PC-3 (cell line): Measurements from ENCODE around the gene TNIP1. TPM values are rescaled to one million over a fixed set of nuclear protein-coding genes. Genes with fewer than 3 reads are reported as not detected.
A peak's percentile ranks its signal among the peaks of the same experiment; 100 is the strongest.

Experiments
- ATAC-seq: fragments of 200-7000 bp; cut with Tn5 transposase; 2 replicates; pipeline ENCODE4 v1.9.1; 2020; ENCODE audit warnings: mild to moderate bottlenecking, moderate library complexity
- BruUV-seq: library from RNA; stranded (reverse); fragments of 400-500 nt; replicated peaks from 2 replicates; lab custom pipeline; 2021; lab: Mats Ljungman, UMichigan
- CTCF ChIA-PET: fragments of 300-600 bp; sonication (Branson Sonifier 250); formaldehyde crosslinking; loops from one replicate; lab custom pipeline; 2022; ENCODE audit warnings: antibody characterized with exemption; lab: Charles Lee
- POLR2A ChIA-PET: fragments of 300-600 bp; sonication (Branson Sonifier 250); formaldehyde crosslinking; loops from one replicate; lab custom pipeline; 2022; ENCODE audit warnings: antibody characterized with exemption; ENCODE audit not compliant: unreplicated experiment; lab: Charles Lee
- DNase-seq: peaks from one replicate; pipeline ENCODE4 v3.0.0-alpha.2; 2015
- H2AFZ ChIP-seq: fragments of 300-600 bp; sonication (generic); 2 replicates; pipeline ENCODE4 v1.6.0; 2016; ENCODE audit warnings: antibody characterized with exemption, low read length
- H3F3A ChIP-seq: fragments of 300-600 bp; sonication (generic); one replicate; pipeline ENCODE4 v1.6.0; 2017; ENCODE audit warnings: antibody characterized with exemption, low read length, control low read depth, mild to moderate bottlenecking; ENCODE audit not compliant: unreplicated experiment
- H3K27ac ChIP-seq: fragments of 300-600 bp; sonication (generic); 2 replicates; pipeline ENCODE4 v1.5.1; 2016; ENCODE audit warnings: mild to moderate bottlenecking, low read length
- H3K27me3 ChIP-seq: fragments of 300-600 bp; sonication (generic); 2 replicates; pipeline ENCODE4 v1.6.1; 2016; ENCODE audit warnings: low read length, mixed read lengths
- H3K36me3 ChIP-seq: fragments of 300-600 bp; sonication (generic); 2 replicates; pipeline ENCODE4 v1.6.1; 2016; ENCODE audit warnings: low read depth, mixed run types, low read length, mixed read lengths
- H3K4me1 ChIP-seq: fragments of 300-600 bp; sonication (generic); 2 replicates; pipeline ENCODE4 v1.5.1; 2016; ENCODE audit warnings: low read length; ENCODE audit not compliant: insufficient read depth
- H3K4me2 ChIP-seq: fragments of 300-600 bp; sonication (generic); 2 replicates; pipeline ENCODE4 v1.6.0; 2016; ENCODE audit warnings: low read length
- H3K4me3 ChIP-seq: fragments of 300-600 bp; sonication (generic); 2 replicates; pipeline ENCODE4 v1.5.1; 2016; ENCODE audit warnings: mild to moderate bottlenecking, low read length, mixed read lengths
- H3K79me2 ChIP-seq: fragments of 300-600 bp; sonication (generic); 2 replicates; pipeline ENCODE4 v1.6.1; 2017; ENCODE audit warnings: low read length, mixed read lengths
- H3K9ac ChIP-seq: fragments of 300-600 bp; sonication (generic); 2 replicates; pipeline ENCODE4 v1.6.0; 2016; ENCODE audit warnings: mild to moderate bottlenecking, low read length
- H3K9me2 ChIP-seq: fragments of 300-600 bp; sonication (generic); replicated peaks from 2 replicates; pipeline ENCODE4 v1.6.1; 2016; ENCODE audit warnings: mixed run types, low read length, mixed read lengths
- H3K9me3 ChIP-seq: fragments of 300-600 bp; sonication (generic); 2 replicates; pipeline ENCODE4 v1.6.1; 2016; ENCODE audit warnings: low read length, mixed read lengths
- H4K20me1 ChIP-seq: fragments of 300-600 bp; sonication (generic); 2 replicates; pipeline ENCODE4 v1.6.1; 2016; ENCODE audit warnings: low read length, mixed read lengths
- CTCF ChIP-seq: fragments of 300-600 bp; sonication (generic); conservative IDR thresholded peaks from 2 replicates; pipeline ENCODE4 v1.5.1; 2017; ENCODE audit warnings: antibody characterized with exemption, low read depth, mild to moderate bottlenecking, low read length
- EZH2 ChIP-seq: fragments of 300-600 bp; sonication (generic); IDR thresholded peaks from one replicate; pipeline ENCODE4 v1.6.1; 2017; ENCODE audit warnings: antibody characterized with exemption, mild to moderate bottlenecking, low read length; ENCODE audit not compliant: unreplicated experiment
- EZH2phosphoT487 ChIP-seq: fragments of 300-600 bp; sonication (generic); IDR thresholded peaks from 2 replicates; pipeline ENCODE4 v1.6.1; 2018; ENCODE audit warnings: mild to moderate bottlenecking, antibody characterized with exemption, low read length, borderline replicate concordance
- intact Hi-C: fragments of 100-400 bp; cut with micrococcal nuclease; formaldehyde crosslinking; loops from 2 replicates; pipeline ENCODE4 v1.9.0; 2023
- total RNA-seq: library from RNA; depleted of rRNA; stranded (reverse); fragments of >200 nt; gene quantifications from 2 replicates; pipeline ENCODE4 v1.2.3, GENCODE V29; 2014; rRNA removed

TNIP1 gene
- total RNA-seq, 1 experiment from 2014 or later: 90.0 TPM

GRCh38 chr5:150989695-150990094 lies 91.1 kb downstream of the TNIP1 start:
- Histone ChIP-seq H4K20me1 (no peaks in the 10 kb centered on the region), H3K4me1 (no peaks in the 10 kb centered on the region), H3K27me3 (no peaks in the 10 kb centered on the region), H3K4me3 (no peak overlapping the region), H3K36me3 (no peaks in the 10 kb centered on the region), H3K9me3 (peaks cover 14% of the 10 kb centered on the region; the same call in 1 of the 2 replicates), H3F3A (no peaks in the 10 kb centered on the region), H3K9ac (no peak overlapping the region), H2AFZ (no peak overlapping the region), H3K79me2 (no peaks in the 10 kb centered on the region), H3K27ac (no peak overlapping the region), H3K9me2 (no peaks in the 10 kb centered on the region), H3K4me2 (no peak overlapping the region)
- peak; percentile 52; the same call in 1 of the 2 replicates for TF ChIP-seq CTCF
- no peak for TF ChIP-seq EZH2phosphoT487
- no peak for TF ChIP-seq EZH2
- ChIA-PET POLR2A (no interaction called here), CTCF (interaction anchor here (0.5 kb wide), 1 partner anchor 288 kb away, joined by 3 read pairs; no protein-coding TSS in a partner anchor)
- BruUV-seq: no TSS peak
- intact Hi-C loops: no loop called here
- no peak for ATAC-seq
- DNase-seq: peak; percentile 26

GRCh38 chr5:150987746-150988145 lies 93.1 kb downstream of the TNIP1 start:
- no peaks in the 10 kb centered on the region for H3K4me1 ChIP-seq
- no peaks in the 10 kb centered on the region for H3F3A ChIP-seq
- ChIA-PET POLR2A (no interaction called here), CTCF (no interaction called here)
- H3K36me3 ChIP-seq: no peaks in the 10 kb centered on the region
- no TSS peak for BruUV-seq
- no peak overlapping the region for H3K27ac ChIP-seq
- H3K9me2 ChIP-seq: no peaks in the 10 kb centered on the region
- intact Hi-C loops: no loop called here
- TF ChIP-seq EZH2phosphoT487: no peak
- TF ChIP-seq CTCF: no peak
- TF ChIP-seq EZH2: no peak
- DNase-seq: peak; percentile 48
- H3K9me3 ChIP-seq: peaks cover 30% of the 10 kb centered on the region
- no peak overlapping the region for H3K9ac ChIP-seq
- no peak overlapping the region for H2AFZ ChIP-seq
- H3K4me3 ChIP-seq: no peak overlapping the region
- no peaks in the 10 kb centered on the region for H4K20me1 ChIP-seq
- H3K79me2 ChIP-seq: no peaks in the 10 kb centered on the region
- H3K27me3 ChIP-seq: no peaks in the 10 kb centered on the region
- peak; percentile 69 for ATAC-seq
- H3K4me2 ChIP-seq: no peak overlapping the region

Other genes with a start within 250 kb of the TNIP1 start
- gene IRGM, start 234.5 kb downstream of the TNIP1 start, total RNA-seq: not detected in 2 replicates
- gene ZNF300, start 176.1 kb downstream of the TNIP1 start, total RNA-seq: 0.18 TPM in 1 of 2 replicates, not detected in the other
- not detected in 2 replicates for gene GPX3, start 60.4 kb downstream of the TNIP1 start, total RNA-seq
- 122 and 131 TPM in 2 replicates for gene ANXA6, start 76.7 kb upstream of the TNIP1 start, total RNA-seq
- gene CCDC69, start 143.1 kb upstream of the TNIP1 start, total RNA-seq: 19.2 and 26.4 TPM in 2 replicates
- gene GM2A, start 172.2 kb upstream of the TNIP1 start, total RNA-seq: 78.3 and 90.2 TPM in 2 replicates
- not detected in 2 replicates for gene SLC36A3, start 222.7 kb upstream of the TNIP1 start, total RNA-seq